AG09309 (cell line): ENCODE results near the gene CPNE1.
"Not testable (repeated sequence)": the region's sequence is repeated elsewhere in the genome, so short reads cannot be mapped to it uniquely, and the experiment has no call there.

ENCODE experiments used
- DNase-seq: peaks from one replicate; pipeline ENCODE4 v3.0.0-alpha.2; 2010; ENCODE audit warnings: low read depth
- H3K4me3 ChIP-seq: 2 replicates; pipeline ENCODE4 v1.5.1; 2011; ENCODE audit warnings: mild to moderate bottlenecking, low read depth, low read length, moderate library complexity; ENCODE audit not compliant: control insufficient read depth
- CTCF ChIP-seq: IDR thresholded peaks from 2 replicates; pipeline ENCODE4 v1.5.1; 2011; ENCODE audit warnings: mild to moderate bottlenecking, low read depth, low read length, inconsistent platforms; ENCODE audit not compliant: insufficient read depth, control insufficient read depth; ENCODE audit errors: missing control alignments

Gene CPNE1

DNA sequence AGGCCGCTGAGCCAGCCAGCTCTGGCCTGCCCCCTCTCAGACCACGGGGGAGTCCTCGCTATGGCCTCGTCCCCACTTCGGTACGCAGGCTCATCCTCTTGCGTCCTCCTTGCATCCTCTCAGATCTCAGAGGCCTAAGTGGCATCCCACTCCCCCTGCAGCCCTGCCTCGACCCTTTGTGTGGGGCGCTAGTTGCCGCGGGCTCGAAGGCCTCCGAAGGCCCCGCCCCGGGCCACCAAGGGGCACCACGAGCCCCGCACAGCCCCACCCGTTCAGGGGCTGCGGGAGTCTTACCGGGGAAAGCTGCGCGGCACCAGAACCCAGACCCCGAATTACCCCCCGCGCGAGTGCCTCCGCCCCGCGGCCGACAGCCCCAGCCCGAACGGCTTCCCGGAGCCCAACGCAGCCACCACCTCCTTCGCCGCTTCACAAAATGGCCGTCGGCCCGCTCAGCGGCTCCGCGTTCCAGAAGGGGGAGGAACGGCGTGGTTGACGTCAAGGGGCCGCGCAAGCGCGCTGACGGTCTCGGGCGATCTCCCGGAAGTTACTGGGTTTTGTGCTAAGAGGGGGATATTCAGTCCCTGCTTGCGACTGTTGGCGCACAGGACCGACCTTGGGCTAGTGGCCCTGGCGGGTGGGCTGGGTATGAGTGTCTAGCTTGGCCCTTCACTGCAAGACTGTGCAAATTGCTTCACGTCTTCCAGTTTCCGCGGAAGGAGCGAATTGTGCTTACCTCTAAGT, at the start of gene CPNE1, which contains the start of gene RBM12:
Gene CPNE1 (minus strand): TSS at position 435 of the 741 bp plus-strand sequence. CDS start 31,977 bp downstream, outside the sequence.
Gene RBM12 (minus strand): TSS at position 435 of the 741 bp plus-strand sequence. CDS start 9,578 bp downstream, outside the sequence.
- H3K4me3 ChIP-seq: peak within 1 kb of the TSS; percentile 86
- TF ChIP-seq CTCF: no peak
- DNase-seq: peak; percentile 74

DNA sequence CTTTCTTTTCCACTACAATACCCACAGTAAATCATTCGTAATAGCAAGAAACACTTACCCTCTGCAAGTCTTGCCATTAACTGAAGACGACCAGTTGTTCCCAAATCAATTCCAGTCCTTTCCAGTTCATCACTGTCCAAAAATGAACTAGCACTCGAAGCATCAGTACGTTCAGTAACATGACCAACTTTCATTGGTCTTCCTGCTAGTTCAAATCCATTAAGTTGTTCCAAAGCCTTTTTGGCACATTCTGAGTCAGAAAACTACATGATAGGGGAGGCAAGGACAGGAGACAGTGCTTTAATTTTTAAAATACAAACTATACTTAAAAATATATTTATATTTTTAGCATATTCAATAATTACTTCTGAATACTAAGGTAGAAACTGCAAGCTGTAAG, 49.4 kb upstream of the CPNE1 start:
- TF ChIP-seq CTCF: no peak
- H3K4me3 ChIP-seq: no peak overlapping the region
- no peak for DNase-seq

DNA sequence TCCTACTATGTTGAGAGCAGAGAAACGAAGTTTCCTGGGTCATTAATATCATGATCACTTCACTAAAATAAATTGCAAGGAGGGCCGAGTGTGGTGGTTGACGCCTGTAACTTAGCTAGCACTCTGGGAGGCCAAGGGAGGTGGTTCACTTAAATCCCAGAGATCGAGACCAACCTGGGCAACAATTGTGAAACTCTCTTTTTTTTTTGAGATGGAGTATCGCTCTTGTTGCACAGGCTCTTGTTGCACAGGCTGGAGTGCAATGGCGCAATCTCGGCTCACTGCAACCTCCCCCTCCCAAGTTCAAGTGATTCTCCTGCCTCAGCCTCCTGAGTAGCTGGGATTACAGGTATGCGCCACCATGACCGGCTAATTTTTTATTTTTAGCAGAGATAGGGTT, 48.4 kb upstream of the CPNE1 start:
- H3K4me3 ChIP-seq, DNase-seq: not testable (repeated sequence)

GRCh38 chr20:35711588-35712209, 47.0 kb upstream of the CPNE1 start:
- no peak overlapping the region for H3K4me3 ChIP-seq
- DNase-seq: no peak
- TF ChIP-seq CTCF: no peak

DNA sequence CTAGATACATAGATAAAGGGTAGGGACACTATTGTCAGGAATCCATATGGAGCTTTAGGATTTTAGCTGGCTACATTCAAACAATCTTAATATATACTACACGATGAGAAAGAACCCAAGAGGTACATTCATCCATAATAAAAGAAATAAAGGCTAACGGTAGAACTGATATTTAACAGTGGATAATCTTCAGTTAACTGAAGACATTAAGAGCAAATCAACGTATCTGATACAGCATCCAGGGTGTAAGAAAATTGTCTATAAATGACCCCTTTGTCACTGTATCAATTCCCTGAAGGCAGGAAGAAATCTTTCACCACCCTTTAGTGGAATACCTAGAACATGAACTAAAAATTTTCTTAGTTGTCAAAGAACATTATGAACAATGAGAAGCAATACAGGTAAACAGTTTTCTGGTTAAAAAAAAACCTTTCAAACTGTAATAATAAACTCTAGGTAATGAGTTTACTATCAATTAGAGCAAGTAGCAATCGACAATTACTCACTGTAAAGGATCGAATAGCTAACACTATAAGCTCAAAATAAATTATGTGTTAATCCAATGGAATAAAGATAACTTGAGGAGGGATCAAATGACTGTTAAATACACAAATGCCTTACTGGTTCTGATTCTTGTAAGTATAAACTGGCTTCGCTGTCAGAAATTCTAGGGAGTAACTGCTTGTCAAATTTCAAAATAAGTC, 46.3 kb upstream of the CPNE1 start:
- no peak for DNase-seq
- TF ChIP-seq CTCF: no peak

GRCh38 chr20:35710039-35710438, 45.3 kb upstream of the CPNE1 start:
- TF ChIP-seq CTCF: no peak
- DNase-seq: no peak
- no peak overlapping the region for H3K4me3 ChIP-seq

More for the DNA sequence above, 46.3 kb upstream of the CPNE1 start:
- no peak overlapping the region for H3K4me3 ChIP-seq

DNA sequence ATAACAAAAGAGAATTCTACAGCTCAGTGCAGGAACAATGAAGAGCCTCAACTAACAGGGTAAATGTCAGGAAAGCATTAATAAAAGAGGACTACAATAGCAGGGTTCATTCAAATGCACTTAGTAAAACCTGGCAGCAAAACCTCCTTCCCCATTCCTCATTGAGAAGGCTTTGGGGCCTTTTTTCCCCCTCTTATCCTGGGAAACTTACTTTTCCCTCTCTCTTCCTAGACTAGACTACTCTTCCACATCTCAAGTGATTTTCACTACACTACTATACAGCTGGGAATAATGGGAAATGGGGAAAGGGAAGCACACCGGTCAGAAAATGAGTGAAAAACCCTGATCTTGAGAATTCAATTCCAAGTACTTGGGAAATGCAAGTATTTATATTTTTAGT, 44.6 kb upstream of the CPNE1 start:
- no peak for TF ChIP-seq CTCF
- H3K4me3 ChIP-seq: no peak overlapping the region
- DNase-seq: no peak
